ENCODE data around the gene GLMP.

GLMP gene

DNA sequence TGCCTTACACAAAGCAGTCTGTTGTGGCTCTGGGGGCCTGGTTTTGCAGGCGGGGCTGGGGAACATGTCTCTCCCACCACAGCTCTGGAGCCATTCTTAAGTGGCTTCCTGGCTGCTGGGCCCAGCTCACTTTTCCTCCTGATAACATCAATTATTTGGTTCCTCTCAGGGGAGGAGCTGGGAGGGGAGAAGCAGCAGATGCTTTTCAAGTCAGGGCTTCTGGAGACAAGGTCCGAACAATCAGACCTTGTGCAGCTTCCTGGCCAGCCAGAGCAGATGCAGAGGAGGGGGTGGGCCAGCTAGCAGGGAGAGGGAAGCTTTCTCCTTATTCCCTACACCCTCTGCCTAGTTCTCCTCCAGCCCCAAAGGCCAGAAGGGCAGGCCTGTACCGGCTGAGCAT lies 44.0 kb downstream of the GLMP start:
- FAIRE-seq (no peak), DNase-seq (ENCODE audit: insufficient read length, low spot score) (no peak)

DNA sequence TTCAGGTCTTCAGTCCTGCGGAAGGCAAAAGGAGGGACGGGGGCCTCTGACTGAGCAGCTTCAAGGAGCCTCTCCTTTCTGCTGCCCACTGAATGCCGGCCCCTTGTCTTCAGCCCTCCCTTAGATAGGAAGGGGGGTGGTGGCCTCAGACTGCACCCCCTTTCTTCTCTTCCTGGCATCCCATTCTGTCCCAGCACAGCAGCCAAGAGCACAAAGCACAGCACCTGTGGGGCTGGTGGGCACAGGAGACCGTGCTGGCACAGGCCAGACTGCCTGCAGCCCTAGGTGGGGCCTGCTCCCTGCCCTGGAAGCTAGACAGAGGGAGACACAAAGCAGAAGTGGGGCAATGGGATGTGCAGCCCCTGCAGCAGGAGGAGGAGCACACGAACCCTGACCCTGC lies 45.9 kb downstream of the GLMP start:
- DNase-seq (ENCODE audit: insufficient read length, low spot score) (no peak), FAIRE-seq (no peak)

DNA sequence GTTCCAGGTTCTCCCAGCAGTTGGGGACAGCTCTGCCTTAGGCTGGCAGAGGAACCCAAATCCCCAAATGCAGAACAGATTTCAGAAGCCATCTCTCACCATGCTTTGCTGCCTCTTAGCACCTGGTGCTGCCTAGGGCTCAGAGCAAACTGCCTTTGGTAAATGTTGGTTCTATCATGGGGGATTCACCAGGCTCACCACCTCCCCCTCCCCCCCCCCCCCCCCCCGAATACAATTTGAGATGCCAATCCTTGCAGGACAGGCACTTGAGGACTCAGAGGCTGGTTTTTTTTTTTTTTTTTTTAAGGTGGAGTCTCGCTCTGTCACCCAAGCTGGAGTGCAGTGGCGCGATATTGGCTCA lies 47.2 kb downstream of the GLMP start:
- DNase-seq (ENCODE audit: insufficient read length, low spot score) (no peak), FAIRE-seq (no peak)

DNA sequence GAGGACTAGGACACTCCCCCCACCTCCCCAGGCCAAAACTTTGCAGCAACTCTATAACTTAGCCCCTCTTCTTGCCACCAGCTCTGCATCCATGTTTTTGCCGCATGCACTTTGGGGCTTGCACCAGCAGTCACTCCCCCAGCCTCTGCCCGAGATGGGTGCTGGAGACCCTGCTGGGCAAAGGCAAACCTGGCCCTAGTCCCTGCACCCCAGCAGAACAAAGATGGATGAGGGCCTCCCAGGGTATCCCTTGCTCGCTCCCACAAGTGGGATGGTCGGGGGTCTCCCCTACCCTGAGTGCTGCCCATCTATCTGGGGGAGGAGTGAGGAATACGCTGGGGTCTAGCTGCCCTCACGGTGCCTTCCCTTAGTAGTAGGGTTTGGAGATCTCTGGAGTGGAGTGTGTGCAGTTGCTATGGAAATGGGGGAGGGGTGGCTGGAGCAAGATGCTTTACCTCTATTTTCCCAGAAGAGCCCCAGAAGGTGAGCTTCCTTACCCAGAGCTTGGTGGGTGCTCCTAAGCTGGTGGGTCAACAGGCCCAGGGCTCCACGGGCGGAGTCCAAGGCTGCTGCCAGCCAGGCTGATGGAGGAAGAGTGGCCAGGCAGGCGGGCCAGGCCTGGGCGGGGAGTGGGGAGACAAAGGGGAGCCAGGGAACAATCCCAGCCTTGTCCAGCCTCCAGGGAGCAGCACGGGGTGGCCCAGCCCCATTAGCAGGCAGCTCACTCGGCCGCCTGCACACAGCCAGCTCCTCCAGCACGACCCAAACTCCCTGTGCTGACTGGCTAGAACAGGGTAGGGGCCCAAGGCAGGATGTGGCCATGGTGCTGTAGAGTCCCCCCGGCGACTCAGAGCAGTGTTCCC lies 47.8 kb downstream of the GLMP start, which contains the start of gene PAQR6:
TSS of gene PAQR6 (minus strand) at position 597 of the 863 bp plus-strand sequence. CDS start 1,325 bp downstream, outside the sequence.
- FAIRE-seq (no peak), DNase-seq (ENCODE audit: insufficient read length, low spot score) (no peak)

DNA sequence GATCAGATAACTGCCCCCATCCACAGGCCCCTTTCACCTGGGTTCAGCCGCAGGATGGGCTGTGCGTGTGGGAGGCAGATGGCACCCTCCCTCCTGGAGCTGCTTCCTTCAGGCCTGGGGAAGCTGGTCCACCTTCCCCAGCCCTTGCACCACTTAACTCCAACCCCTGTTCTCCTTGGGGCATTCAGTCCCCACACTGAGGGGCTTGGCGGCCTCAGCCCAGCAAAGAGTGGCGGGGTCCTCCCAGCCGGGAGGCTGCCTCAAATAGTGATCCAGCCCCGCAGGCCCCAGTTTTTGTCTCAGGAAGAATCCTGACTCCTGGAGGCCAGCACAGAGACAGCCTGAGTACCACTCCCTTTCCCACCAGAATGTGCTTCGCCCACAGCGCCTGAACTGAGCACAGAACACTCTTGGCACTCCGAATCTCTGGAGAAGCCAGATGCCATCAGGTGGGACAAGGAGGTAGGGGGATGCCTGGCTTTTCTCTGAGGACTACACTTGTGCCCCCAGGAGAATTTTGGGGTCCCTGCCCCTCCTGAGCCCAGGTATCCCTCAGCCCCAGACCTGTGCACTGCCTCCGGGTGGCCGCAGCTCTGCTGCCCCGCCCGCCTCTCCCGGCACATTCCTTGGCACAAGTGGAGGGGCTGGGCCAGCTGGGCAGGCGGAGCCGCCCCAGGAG lies 48.6 kb downstream of the GLMP start:
- no peak for DNase-seq (ENCODE audit: insufficient read length, low spot score)
- FAIRE-seq = no peak

DNA sequence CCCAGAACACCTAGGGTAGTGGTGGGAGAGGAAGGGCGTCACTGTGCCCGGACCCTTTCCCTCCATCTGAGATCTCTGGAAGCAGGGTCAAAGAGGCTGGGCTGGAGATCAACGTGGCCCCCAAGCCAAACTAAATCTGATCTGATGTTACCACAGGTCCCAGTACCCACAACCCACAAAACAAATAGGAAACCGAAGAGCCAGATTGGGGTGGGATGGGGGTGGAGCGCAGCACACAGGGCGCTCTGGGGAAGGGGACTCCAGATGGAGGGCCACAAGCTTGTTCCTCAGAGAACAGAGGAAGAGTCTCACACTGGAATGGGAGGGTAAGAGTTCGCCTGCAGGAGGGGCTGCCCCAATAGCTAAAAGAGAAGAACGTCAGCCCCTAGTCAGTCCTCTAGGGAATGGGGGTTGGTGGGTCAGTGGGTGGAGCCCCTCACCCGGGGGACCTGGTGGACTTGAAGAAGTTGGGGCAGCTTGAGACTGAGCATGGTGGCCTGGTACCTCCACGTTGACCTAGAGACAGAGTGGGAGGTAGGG lies 49.2 kb downstream of the GLMP start:
- peak; percentile 33 for FAIRE-seq

DNA sequence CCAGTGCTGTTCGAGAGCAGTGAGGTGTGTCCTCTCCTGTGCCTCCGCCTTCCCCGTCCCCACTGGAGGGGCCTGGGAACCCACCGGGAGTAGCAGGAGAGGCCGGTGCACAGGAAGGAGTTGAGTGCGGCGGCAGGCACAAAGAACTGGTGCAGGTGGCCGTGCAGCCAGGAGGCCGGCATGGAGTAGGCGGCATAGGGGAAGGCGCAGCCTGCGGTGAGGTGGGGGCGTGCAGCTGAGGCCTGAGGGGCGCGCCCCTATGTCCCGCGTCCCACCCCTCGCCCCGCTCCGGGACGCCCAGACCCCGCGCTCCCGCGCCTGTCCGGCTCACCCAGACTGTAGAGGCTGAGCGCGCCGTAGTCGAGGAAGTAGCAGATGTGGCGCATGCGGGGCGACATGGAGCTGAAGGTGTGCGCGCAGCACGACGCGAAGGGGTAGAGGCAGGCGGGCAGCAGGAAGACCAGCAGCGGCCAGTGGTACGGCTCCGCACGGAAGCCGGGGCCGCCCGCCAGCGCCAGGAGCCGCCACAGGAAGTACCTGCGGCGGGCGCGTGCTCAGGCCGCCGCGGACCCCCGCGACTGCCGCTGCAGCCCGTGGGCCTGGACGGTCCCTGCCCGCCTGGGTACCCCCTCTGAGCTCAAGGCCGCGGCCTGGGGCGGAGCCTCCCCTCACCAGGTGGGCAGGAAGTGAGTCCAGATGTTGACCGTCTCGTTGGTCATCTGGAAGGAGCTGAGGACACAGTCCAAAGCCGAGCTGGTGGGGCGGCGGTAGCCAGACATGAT lies 49.8 kb downstream of the GLMP start:
- FAIRE-seq = peak; percentile 73

More for the DNA sequence above, 49.2 kb downstream of the GLMP start:
- DNase-seq (ENCODE audit: insufficient read length, low spot score) = no peak

DNA sequence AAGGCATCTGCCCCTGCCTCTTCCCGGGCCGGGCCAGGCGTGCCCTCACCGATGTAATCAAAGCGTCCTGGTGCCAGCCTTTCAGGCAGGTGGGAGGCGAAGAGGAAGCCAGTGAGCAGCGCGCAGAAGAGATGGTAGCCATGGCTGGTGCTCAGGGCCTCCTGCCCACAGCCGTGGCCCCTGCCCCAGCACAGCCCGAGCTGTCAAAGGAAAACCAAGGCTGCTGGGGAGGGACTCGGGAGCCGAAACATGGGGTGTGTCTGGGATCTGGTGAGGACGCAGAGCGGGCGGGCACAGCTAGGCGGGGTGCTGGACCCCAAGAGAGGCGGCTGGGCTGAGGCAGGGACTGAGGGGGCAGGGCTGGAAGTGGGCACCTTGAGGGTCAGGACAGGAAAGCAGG lies 50.8 kb downstream of the GLMP start:
- FAIRE-seq = no peak
- DNase-seq (ENCODE audit: insufficient read length, low spot score) = no peak

More for the DNA sequence above, 49.8 kb downstream of the GLMP start:
- peak; percentile 50 for DNase-seq (ENCODE audit: insufficient read length, low spot score)

DNA sequence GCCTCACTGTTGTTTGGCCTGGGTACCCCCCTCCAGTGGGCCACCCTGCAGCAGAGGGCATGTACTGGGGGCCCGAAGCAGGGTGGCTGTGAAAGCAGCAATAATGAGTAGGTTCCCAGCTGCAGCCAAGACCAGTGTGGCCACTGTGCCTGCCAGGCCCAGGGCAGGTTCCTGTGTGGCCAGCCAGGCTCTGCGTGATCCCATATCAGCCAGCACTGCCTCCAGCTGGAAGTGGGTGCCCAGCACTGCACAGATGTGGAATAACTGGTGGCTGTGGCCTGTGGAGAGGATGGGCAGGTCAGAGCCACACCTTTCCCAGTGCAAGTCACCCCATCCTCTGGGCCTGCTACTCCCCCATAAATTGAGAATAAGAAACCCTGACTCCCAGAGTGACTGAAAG lies 51.4 kb downstream of the GLMP start:
- FAIRE-seq (no peak), DNase-seq (ENCODE audit: insufficient read length, low spot score) (no peak)

DNA sequence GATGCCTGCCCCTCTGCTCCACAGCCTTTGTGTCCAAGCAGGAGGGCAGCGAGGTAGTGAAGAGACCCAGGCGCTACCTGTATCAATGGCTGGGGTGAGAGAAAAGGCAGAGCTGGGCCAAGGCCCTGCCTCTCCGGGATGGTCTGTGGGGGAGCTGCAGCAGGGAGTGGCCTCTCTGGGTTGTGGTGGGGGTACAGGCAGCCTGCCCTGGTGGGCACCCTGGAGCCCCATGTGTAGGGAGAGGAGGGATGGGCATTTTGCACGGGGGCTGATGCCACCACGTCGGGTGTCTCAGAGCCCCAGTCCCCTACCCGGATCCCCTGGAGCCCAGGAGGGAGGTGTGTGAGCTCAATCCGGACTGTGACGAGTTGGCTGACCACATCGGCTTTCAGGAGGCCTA lies 52.7 kb downstream of the GLMP start:
- no peak for DNase-seq (ENCODE audit: insufficient read length, low spot score)

More for the DNA sequence above, 52.7 kb downstream of the GLMP start:
- no peak for FAIRE-seq

Data from GM19239 (cell line).